Activated naive CD8-positive, alpha-beta T cell treated with anti-CD3 and anti-CD28 coated beads, Interleukin-2, amount 10 ng/mL, durations not matched to agents 7 days and 5 days (primary cell): ENCODE results near the gene CCNB1IP1. TPM values are rescaled to one million over a fixed set of nuclear protein-coding genes. Genes with fewer than 3 reads are reported as not detected.
"Not testable (repeated sequence)": the region's sequence is repeated elsewhere in the genome, so short reads cannot be mapped to it uniquely, and the experiment has no call there.

ENCODE experiments used
- ATAC-seq: fragments of 150-1000 bp; cut with Tn5 transposase; one replicate; pipeline ENCODE4 v1.10.0; 2021; ENCODE audit warnings: low read depth, moderate library complexity
- POLR2A ChIA-PET: fragments of 350-600 bp; sonication (Branson Sonifier 250); formaldehyde crosslinking; loops from one replicate; lab custom pipeline; 2021; ENCODE audit warnings: antibody characterized with exemption; lab: Charles Lee
- DNase-seq: peaks from one replicate; pipeline ENCODE4 v3.0.0; 2021
- H3K27ac Mint-ChIP-seq: one replicate; pipeline ENCODE4 v1.8.0; 2022; ENCODE audit warnings: mild to moderate bottlenecking, mixed read lengths
- H3K27me3 Mint-ChIP-seq: one replicate; pipeline ENCODE4 v1.8.0; 2022; ENCODE audit warnings: mild to moderate bottlenecking, moderate library complexity, mixed read lengths
- H3K36me3 Mint-ChIP-seq: one replicate; pipeline ENCODE4 v1.8.0; 2021; ENCODE audit warnings: mild to moderate bottlenecking, mixed read lengths
- H3K4me1 Mint-ChIP-seq: one replicate; pipeline ENCODE4 v1.8.0; 2021; ENCODE audit warnings: mixed read lengths
- H3K4me3 Mint-ChIP-seq: one replicate; pipeline ENCODE4 v1.8.0; 2022; ENCODE audit warnings: mild to moderate bottlenecking, moderate library complexity, mixed read lengths
- H3K9me3 Mint-ChIP-seq: one replicate; pipeline ENCODE4 v1.8.0; 2021; ENCODE audit warnings: mixed read lengths
- total RNA-seq, 2 experiments: library from RNA; stranded (reverse); gene quantifications; one replicate each; pipeline ENCODE4 v1.2.3, GENCODE V29; 2021

CCNB1IP1 gene
- total RNA-seq, 2 experiments from 2014 or later, result 35.0 to 39.5 TPM

DNA sequence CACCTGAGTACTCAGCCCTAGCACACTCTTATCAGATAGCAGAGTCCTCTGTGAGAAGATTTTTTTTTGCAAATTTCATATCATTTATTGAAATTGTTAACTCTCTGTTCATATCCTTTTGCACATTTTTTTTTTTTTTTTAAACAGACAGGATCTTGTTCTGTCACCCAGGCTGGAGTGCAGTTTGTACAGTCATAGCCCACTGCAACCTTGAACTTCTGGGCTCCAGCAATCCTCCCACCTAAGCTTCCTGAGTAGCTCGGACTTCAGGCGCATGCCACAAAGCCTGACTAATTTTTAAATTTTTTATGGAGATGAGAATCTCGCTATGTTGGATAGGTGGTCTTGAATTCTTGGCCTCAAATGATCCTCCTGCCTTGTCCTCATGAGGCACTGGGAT is 14.7 kb upstream of the CCNB1IP1 start:
- Mint-ChIP-seq H3K4me1 (peaks cover 13% of the 10 kb centered on the region), H3K9me3 (no peaks in the 10 kb centered on the region), H3K36me3 (peaks cover 27% of the 10 kb centered on the region), H3K27ac (no peak overlapping the region), H3K4me3 (no peak overlapping the region), H3K27me3 (no peaks in the 10 kb centered on the region)
- DNase-seq, result no peak
- POLR2A ChIA-PET, result no interaction called here
- ATAC-seq, result no peak

DNA sequence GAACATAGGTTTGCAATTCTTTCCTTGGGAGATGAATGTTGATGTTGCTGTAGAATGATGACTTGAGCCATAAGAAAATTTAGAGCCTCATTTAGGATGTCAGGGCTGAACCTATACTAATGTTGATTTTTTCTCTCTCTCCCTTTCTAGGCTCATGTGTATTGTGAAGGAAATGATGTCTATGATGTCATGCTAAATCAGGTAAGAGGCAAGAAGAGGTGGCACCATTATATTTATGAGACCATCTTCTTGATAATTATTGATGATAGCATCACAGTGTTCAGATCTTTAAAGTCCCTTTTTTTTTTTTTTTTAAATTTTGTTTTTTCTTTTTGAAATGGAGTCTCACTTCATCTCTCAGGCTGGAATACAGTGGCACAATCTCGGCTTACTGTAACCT is 13.6 kb upstream of the CCNB1IP1 start:
- Mint-ChIP-seq H3K9me3 (no peaks in the 10 kb centered on the region), H3K36me3 (peaks cover 22% of the 10 kb centered on the region), H3K4me3 (no peak overlapping the region), H3K27ac (peak overlapping the region; percentile 8), H3K4me1 (peaks cover 13% of the 10 kb centered on the region), H3K27me3 (no peaks in the 10 kb centered on the region)
- POLR2A ChIA-PET, result no interaction called here
- no peak for ATAC-seq
- DNase-seq, result no peak

DNA sequence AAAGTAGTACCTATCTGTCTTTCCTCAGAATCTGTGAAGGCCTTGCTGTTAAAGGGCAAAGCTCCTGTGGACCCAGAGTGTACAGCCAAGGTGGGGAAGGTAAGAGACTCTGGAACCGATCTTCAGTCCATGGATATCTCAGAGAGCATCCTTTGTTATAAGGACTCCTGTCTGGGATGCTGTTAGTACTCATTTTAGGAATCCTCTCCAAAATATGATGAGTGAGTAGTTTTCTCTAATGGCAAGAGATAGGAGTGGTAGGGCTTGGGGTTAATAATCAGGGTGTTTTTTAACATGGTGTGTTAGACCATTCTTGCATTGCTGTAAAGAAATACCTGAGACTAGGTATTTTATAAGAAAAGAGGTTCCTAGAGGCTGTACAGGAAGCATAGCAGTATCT is 12.3 kb upstream of the CCNB1IP1 start:
- no peaks in the 10 kb centered on the region for H3K9me3 Mint-ChIP-seq
- POLR2A ChIA-PET, result no interaction called here
- DNase-seq, result no peak
- no peak overlapping the region for H3K4me3 Mint-ChIP-seq
- no peaks in the 10 kb centered on the region for H3K27me3 Mint-ChIP-seq
- ATAC-seq, result no peak
- peak overlapping the region; percentile 3 for H3K27ac Mint-ChIP-seq
- peaks cover 18% of the 10 kb centered on the region for H3K36me3 Mint-ChIP-seq
- peaks cover 13% of the 10 kb centered on the region for H3K4me1 Mint-ChIP-seq

DNA sequence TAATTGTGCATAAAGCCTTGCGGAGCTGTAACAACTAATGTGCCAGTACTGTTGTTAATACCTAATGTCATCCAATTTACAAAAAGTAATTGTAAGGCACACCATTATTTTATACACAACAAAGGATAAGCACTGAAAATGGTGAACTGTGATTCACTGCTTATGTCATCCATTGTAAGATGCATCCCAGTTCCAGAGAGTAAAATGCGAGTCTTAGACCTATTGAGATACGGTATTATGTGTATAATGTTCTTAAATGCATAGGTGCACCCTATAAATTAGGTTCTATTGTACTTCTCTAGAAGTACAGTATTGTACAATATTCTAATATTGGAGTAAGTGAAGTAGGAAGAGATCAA is 10.8 kb upstream of the CCNB1IP1 start:
- H3K9me3 Mint-ChIP-seq, result no peaks in the 10 kb centered on the region
- peaks cover 13% of the 10 kb centered on the region for H3K36me3 Mint-ChIP-seq
- peak overlapping the region; percentile 99 for H3K27ac Mint-ChIP-seq
- ATAC-seq, result no peak
- H3K4me1 Mint-ChIP-seq, result peaks cover 13% of the 10 kb centered on the region
- H3K27me3 Mint-ChIP-seq, result peaks cover 3% of the 10 kb centered on the region
- DNase-seq, result no peak
- H3K4me3 Mint-ChIP-seq, result peak overlapping the region; percentile 100
- POLR2A ChIA-PET, result interaction anchor here (0.6 to 2.9 kb wide), 20 partner anchors 10 to 340 kb away, joined by 3 to 43 read pairs (median 10); partner anchors contain the start of genes APEX1, CCNB1IP1, OSGEP and PIP4P1

DNA sequence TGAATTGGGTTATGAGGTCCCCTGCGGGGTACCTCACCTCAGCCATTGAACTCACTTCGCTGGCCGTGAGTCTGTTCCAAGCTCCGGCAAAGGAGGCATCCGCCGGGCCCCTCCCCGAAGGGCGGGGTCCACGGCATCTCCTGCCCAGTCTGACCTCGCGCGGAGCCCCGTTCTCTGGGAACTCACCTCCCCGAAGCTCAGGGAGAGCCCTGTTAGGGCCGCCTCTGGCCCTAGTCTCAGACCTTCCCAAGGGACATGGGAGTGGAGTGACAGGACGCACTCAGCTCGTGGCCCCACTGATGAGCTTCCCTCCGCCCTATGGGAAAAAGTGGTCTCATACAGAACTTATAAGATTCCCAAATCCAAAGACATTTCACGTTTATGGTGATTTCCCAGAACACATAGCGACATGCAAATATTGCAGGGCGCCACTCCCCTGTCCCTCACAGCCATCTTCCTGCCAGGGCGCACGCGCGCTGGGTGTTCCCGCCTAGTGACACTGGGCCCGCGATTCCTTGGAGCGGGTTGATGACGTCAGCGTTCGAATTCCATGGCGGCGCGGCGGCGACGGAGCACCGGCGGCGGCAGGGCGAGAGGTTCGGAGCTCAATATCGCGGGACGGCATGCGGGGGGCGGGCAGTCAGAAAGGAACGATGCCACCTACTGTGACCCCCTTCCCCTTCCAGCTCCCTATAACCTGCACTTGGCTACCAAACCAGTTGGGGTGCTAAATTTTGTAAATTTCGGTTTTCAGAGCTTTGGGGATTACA is 10.2 kb upstream of the CCNB1IP1 start, which contains the start of gene PARP2:
TSS of gene PARP2 (plus strand) at position 544 of the 770 bp plus-strand sequence. CDS start at position 551, 7 bp downstream.
- Mint-ChIP-seq H3K9me3 (no peaks in the 10 kb centered on the region), H3K4me3 (peak within 1 kb of the TSS; percentile 100), H3K4me1 (peaks cover 13% of the 10 kb centered on the region), H3K36me3 (peaks cover 12% of the 10 kb centered on the region), H3K27me3 (peaks cover 3% of the 10 kb centered on the region), H3K27ac (peak within 1 kb of the TSS; percentile 99)
- DNase-seq (peak; percentile 91), ATAC-seq (peak; percentile 94)
- POLR2A ChIA-PET, result interaction anchor here (0.6 to 2.9 kb wide), 29 partner anchors 10 to 1093 kb away, joined by 3 to 43 read pairs (median 5); partner anchors contain the start of genes APEX1, CCNB1IP1, OSGEP and PIP4P1

DNA sequence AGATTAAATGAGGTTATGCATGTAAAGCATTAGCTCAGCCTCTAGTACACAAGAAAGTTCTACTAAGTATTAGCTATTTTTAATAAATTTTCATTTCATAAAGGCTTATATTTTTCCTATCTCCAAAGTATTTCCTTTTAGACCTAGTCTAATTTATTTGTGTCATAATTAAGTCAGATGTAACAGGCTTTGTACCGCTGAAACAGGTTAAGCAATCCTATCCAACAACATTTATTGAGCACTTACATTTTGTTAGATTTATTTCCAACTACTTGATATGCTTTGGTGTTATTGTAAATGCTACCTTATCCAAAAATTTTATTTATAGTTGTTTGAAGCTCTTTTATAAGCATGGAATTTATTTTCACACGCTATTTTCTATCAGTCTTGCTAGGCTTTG is 8.6 kb upstream of the CCNB1IP1 start:
- H3K27me3 Mint-ChIP-seq, result peaks cover 3% of the 10 kb centered on the region

DNA sequence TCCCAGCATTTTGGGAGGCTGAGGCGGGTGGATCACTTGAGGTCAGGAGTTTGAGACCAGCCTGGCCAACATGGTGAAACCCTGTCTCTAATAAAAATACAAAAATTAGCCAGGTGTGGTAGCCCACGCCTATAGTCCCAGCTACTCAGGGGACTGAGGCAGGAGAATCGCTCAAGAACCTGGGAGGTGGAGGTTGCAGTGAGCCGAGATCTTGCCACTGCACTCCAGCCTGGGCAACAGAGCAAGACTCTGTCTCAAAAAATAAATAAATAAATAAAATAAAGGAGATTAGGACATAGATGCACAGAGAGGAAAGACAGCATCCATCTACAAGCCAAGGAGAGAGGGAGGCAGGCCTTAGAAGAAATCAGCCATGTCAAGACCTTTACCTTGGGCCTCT is 8.0 kb upstream of the CCNB1IP1 start:
- H3K27ac Mint-ChIP-seq, H3K9me3 Mint-ChIP-seq, H3K4me3 Mint-ChIP-seq, H3K27me3 Mint-ChIP-seq, ATAC-seq, H3K36me3 Mint-ChIP-seq, DNase-seq: not testable (repeated sequence)
- POLR2A ChIA-PET, result interaction anchor here (0.9 to 1.4 kb wide), 3 partner anchors 72 to 341 kb away, joined by 3 to 5 read pairs (median 3); partner anchors contain the start of gene TEP1
- H3K4me1 Mint-ChIP-seq, result peaks cover 13% of the 10 kb centered on the region

More for the DNA sequence above, 8.6 kb upstream of the CCNB1IP1 start:
- no peaks in the 10 kb centered on the region for H3K9me3 Mint-ChIP-seq
- POLR2A ChIA-PET, result interaction anchor here (0.7 to 2.9 kb wide), 11 partner anchors 9 to 340 kb away, joined by 3 to 43 read pairs (median 5); partner anchors contain the start of genes APEX1, CCNB1IP1, OSGEP and PIP4P1
- H3K4me3 Mint-ChIP-seq, result no peak overlapping the region
- ATAC-seq (no peak), DNase-seq (no peak)
- H3K4me1 Mint-ChIP-seq, result peaks cover 13% of the 10 kb centered on the region
- no peak overlapping the region for H3K27ac Mint-ChIP-seq
- peaks cover 8% of the 10 kb centered on the region for H3K36me3 Mint-ChIP-seq

DNA sequence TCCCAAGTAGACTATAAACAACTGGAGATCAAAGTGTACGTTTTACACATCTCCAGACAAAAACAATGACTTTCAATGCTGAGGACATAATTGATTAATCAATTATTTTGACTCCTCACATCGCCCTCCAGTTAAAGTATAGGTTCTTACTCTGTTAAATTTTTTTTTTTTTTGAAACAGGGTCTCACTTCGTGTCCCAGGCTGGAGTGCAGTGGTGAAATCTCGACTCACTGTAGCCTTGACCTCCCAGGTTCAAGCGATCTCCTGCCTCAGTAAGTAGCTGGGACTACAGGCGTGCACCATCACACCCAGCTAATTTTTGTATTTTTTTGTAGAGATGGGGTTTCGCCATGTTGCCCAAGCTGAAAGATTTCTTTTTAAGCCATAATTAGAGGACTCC is 938 bp upstream of the CCNB1IP1 start:
- H3K36me3 Mint-ChIP-seq, result no peaks in the 10 kb centered on the region
- H3K9me3 Mint-ChIP-seq, result no peaks in the 10 kb centered on the region
- H3K27ac Mint-ChIP-seq, result no peak overlapping the region
- DNase-seq (no peak), ATAC-seq (no peak)
- H3K4me1 Mint-ChIP-seq, result peaks cover 26% of the 10 kb centered on the region
- POLR2A ChIA-PET, result interaction anchor here (0.8 to 3.1 kb wide), 3 partner anchors 9 to 280 kb away, joined by 3 to 43 read pairs (median 4); partner anchors contain the start of genes PARP2 and PNP
- peaks cover 2% of the 10 kb centered on the region for H3K27me3 Mint-ChIP-seq
- peak overlapping the region; percentile 10 for H3K4me3 Mint-ChIP-seq

DNA sequence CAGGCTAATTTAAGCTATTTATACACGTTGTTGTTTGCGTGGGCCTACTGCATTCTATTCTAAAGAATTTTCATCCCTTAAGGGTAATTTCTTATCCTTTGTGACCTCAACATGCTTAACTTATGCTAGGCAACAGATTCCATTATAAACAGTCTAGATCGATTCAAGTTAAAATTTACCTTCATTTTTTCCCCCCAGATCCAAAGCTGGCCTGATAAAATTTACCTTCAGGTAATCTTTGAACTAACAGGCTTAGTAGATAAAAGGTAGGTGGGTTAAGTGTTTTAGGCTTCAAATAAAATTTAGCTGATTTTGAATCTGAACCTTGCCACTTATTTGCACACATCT is 389 bp upstream of the CCNB1IP1 start:
- Mint-ChIP-seq H3K27ac (peak overlapping the region; percentile 87), H3K4me1 (peaks cover 30% of the 10 kb centered on the region), H3K9me3 (no peaks in the 10 kb centered on the region), H3K27me3 (no peaks in the 10 kb centered on the region), H3K4me3 (peak overlapping the region; percentile 99), H3K36me3 (no peaks in the 10 kb centered on the region)
- POLR2A ChIA-PET, result interaction anchor here (0.8 to 3.1 kb wide), 3 partner anchors 9 to 280 kb away, joined by 3 to 43 read pairs (median 4); partner anchors contain the start of genes PARP2 and PNP
- DNase-seq (no peak), ATAC-seq (peak; percentile 6)

DNA sequence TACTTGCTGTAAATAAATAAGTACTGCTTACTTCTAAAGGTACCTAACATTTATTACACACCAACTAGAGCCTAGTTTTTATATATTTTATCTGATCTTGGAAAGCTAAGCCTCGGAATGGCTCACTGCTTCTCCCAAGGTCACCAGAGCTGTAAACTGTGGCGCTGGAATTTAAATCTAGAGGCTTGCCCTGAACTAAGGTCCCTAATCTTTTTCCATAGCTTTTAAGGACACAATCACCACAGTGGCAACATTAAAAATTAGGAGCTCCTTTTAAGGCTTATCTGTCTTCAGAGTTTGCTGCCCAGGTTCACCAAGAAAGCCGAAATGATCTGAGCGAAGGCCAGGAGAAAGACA is 670 bp downstream of the CCNB1IP1 start:
- no peak for ATAC-seq
- DNase-seq, result no peak
- POLR2A ChIA-PET, result interaction anchor here (0.9 to 3.1 kb wide), 2 partner anchors 10 to 137 kb away, joined by 3 to 43 read pairs; partner anchors contain the start of gene PARP2
- Mint-ChIP-seq H3K27me3 (no peaks in the 10 kb centered on the region), H3K9me3 (no peaks in the 10 kb centered on the region), H3K4me1 (peaks cover 37% of the 10 kb centered on the region), H3K27ac (peak overlapping the region; percentile 87), H3K4me3 (peak overlapping the region; percentile 99), H3K36me3 (peaks cover 2% of the 10 kb centered on the region)

DNA sequence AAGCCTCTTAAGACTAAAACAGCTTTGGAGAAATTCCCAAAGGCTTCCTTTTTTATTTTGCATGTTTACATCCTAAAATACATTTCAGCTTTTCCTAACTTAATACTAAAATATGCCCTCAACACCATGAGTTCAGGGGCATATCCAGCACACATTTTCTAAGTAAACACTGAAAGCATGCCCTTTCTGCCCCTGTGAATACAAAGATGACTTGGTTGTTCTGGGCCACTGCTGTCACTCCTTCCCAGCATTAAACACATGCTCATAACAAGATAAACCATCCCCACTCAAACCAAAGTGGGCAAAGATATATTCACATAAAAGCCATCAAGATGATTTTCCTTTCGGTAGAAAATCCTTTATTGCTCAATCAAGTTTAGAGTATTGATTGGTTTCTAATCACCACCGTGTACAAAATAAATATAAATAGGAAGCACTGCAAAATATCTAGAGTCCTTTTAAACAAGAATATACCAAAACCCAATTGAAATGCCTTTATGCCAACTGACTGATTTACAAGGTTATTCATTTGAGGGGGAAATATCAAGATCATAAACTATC is 1.9 kb downstream of the CCNB1IP1 start:
- Mint-ChIP-seq H3K27ac (no peak overlapping the region), H3K36me3 (peaks cover 3% of the 10 kb centered on the region), H3K4me1 (peaks cover 41% of the 10 kb centered on the region), H3K27me3 (no peaks in the 10 kb centered on the region), H3K4me3 (peak overlapping the region; percentile 18), H3K9me3 (no peaks in the 10 kb centered on the region)
- ATAC-seq (no peak), DNase-seq (no peak)
- POLR2A ChIA-PET, result no interaction called here

DNA sequence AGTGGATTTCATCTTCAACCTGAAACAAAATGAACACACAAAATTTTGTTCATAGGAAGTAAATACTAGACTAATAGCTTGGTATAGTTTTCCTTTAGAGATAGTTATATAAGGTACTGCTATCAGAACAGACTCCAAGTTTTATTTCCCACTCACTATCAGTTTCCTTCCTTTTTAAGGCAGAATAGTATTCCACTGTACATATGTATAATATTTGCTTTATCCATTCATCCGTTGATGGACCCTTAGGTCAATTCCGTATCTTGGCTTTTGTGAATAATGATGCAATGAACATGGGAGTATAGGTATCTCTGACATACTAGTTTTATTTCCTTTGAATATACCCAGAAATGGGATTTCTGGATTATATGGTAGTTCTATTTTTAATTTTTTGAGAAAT is 3.7 kb downstream of the CCNB1IP1 start:
- Mint-ChIP-seq H3K4me3 (no peak overlapping the region), H3K27me3 (no peaks in the 10 kb centered on the region)

DNA sequence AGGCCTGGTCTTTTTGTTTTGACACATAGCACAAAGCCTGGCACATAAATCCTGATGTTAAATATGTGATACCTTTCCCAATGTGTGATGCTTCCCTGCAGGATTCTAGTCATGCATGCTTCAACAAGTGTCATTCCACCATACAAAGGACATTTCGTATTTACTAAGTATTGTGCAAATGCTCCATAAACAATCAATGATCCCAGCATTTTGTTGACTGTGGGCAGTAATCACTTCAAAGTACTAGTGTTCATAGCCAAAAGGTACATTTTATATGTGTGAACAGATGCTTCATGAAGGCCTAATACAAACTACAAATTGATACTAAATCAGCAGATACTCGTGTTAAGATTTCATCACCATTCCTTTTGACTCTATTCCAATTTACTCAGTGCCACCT is 4.4 kb downstream of the CCNB1IP1 start:
- Mint-ChIP-seq H3K9me3 (no peaks in the 10 kb centered on the region), H3K36me3 (peaks cover 10% of the 10 kb centered on the region), H3K4me3 (no peak overlapping the region), H3K27me3 (no peaks in the 10 kb centered on the region), H3K4me1 (peaks cover 35% of the 10 kb centered on the region), H3K27ac (no peak overlapping the region)
- no peak for DNase-seq
- POLR2A ChIA-PET, result interaction anchor here (1.0 to 3.2 kb wide), 3 partner anchors 14 to 356 kb away, joined by 3 to 32 read pairs (median 3); partner anchors contain the start of genes PARP2 and RNASE4
- ATAC-seq, result no peak

More for the DNA sequence above, 3.7 kb downstream of the CCNB1IP1 start:
- Mint-ChIP-seq H3K9me3 (no peaks in the 10 kb centered on the region), H3K36me3 (peaks cover 7% of the 10 kb centered on the region), H3K4me1 (peaks cover 35% of the 10 kb centered on the region), H3K27ac (no peak overlapping the region)
- ATAC-seq (no peak), DNase-seq (no peak)
- POLR2A ChIA-PET, result interaction anchor here (1.1 to 3.2 kb wide), 2 partner anchors 14 to 355 kb away, joined by 3 to 32 read pairs; partner anchors contain the start of genes PARP2 and RNASE4
